NCI-H1092 (cell line): ENCODE measurements around the gene BIRC7.

Experiments used
- DNase-seq: peaks from one replicate; lab custom pipeline; 2025; lab: John Stamatoyannopoulos, UW

BIRC7 gene

GRCh38 chr20:63281742-63282665 lies 46.3 kb downstream of the BIRC7 start:
- DNase-seq: no peak

GRCh38 chr20:63282946-63283345 lies 47.2 kb downstream of the BIRC7 start:
- no peak for DNase-seq

- no peak for DNase-seq
Observed at GRCh38 chr20:63283397-63284082, 47.8 kb downstream of the BIRC7 start.

GRCh38 chr20:63284083-63284440 lies 48.4 kb downstream of the BIRC7 start:
- no peak for DNase-seq

- no peak for DNase-seq
Observed at GRCh38 chr20:63284544-63284949, 48.8 kb downstream of the BIRC7 start.

GRCh38 chr20:63284981-63285524 lies 49.3 kb downstream of the BIRC7 start:
- no peak for DNase-seq

- DNase-seq: no peak
Observed at GRCh38 chr20:63285636-63286615, 50.2 kb downstream of the BIRC7 start.

- no peak for DNase-seq
Observed at GRCh38 chr20:63286781-63287696, 51.3 kb downstream of the BIRC7 start.

- no peak for DNase-seq
Observed at GRCh38 chr20:63287697-63288580, 52.2 kb downstream of the BIRC7 start.

GRCh38 chr20:63288581-63289251 lies 53.0 kb downstream of the BIRC7 start:
- DNase-seq: no peak

GRCh38 chr20:63289311-63290135 lies 53.8 kb downstream of the BIRC7 start:
- no peak for DNase-seq
